Endothelial cell of umbilical vein (primary cell): ENCODE data around the gene SPON1. TPM values are rescaled to one million over a fixed set of nuclear protein-coding genes. Genes with fewer than 3 reads are reported as not detected.

Experiments used
- BruUV-seq: library from RNA; stranded (reverse); fragments of 400-500 nt; replicated peaks from 2 replicates; lab custom pipeline; 2021; lab: Mats Ljungman, UMichigan
- CTCF ChIA-PET: fragments of 300-600, 350-600 bp; sonication (Branson Sonifier 250); formaldehyde crosslinking; loops from one replicate; lab custom pipeline; 2021; ENCODE audit warnings: antibody characterized with exemption, inconsistent platforms; lab: Charles Lee
- POLR2A ChIA-PET: fragments of 300-600, 350-600 bp; sonication (Branson Sonifier 250); formaldehyde crosslinking; loops from one replicate; lab custom pipeline; 2021; ENCODE audit warnings: antibody characterized with exemption, inconsistent platforms; lab: Charles Lee
- DNase-seq: peaks from one replicate; pipeline ENCODE4 v3.0.0-alpha.2; 2011; ENCODE audit warnings: low read depth, low spot score
- FAIRE-seq: peaks from 2 replicates; lab custom pipeline; 2011; peaks lifted over from hg19 to GRCh38; lab: Jason Lieb, UNC
- H2AFZ ChIP-seq: 2 replicates; pipeline ENCODE4 v1.6.0; 2012; ENCODE audit warnings: low read depth, low read length, control low read depth, inconsistent platforms
- H3K27ac ChIP-seq: 2 replicates; pipeline ENCODE4 v1.5.1; 2011; ENCODE audit warnings: low read depth, mild to moderate bottlenecking, control low read depth, low read length, moderate library complexity; ENCODE audit not compliant: insufficient read depth
- H3K27me3 ChIP-seq, 2 experiments: 2 replicates each; pipeline versions ENCODE4 v1.6.0 to v1.6.1; 2011; ENCODE audit warnings: low read length in 2 of 2, mixed read lengths in 1 of 2; ENCODE audit not compliant: control insufficient read depth in 2 of 2, insufficient read depth in 2 of 2
- H3K36me3 ChIP-seq, 2 experiments: 2 replicates in 1 of 2; 3 replicates in 1 of 2; pipeline ENCODE4 v1.5.1; 2011; ENCODE audit warnings: low read length in 2 of 2, mild to moderate bottlenecking in 1 of 2, moderate library complexity in 1 of 2; ENCODE audit not compliant: control insufficient read depth in 2 of 2, insufficient read depth in 2 of 2; ENCODE audit errors: extremely low read depth in 1 of 2
- H3K4me1 ChIP-seq: 3 replicates; pipeline ENCODE4 v1.5.1; 2011; ENCODE audit warnings: mild to moderate bottlenecking, low read length; ENCODE audit not compliant: control insufficient read depth, insufficient read depth; ENCODE audit errors: extremely low read depth
- H3K4me2 ChIP-seq: 2 replicates; pipeline ENCODE4 v1.6.1; 2011; ENCODE audit warnings: low read length, control low read depth, mixed read lengths; ENCODE audit not compliant: insufficient read depth
- H3K4me3 ChIP-seq, 3 experiments: fragments of 200-600 bp in 1 of 3; sonication (generic), shearing (Covaris generic) in 1 of 3; replicated peaks in 1 of 3; 2 replicates each; pipeline ENCODE4 v1.5.1; 2011 to 2016; ENCODE audit warnings: control low read depth in 3 of 3, low read length in 3 of 3, mild to moderate bottlenecking in 2 of 3, inconsistent platforms in 1 of 3, low read depth in 1 of 3, moderate library complexity in 1 of 3; ENCODE audit not compliant: insufficient read depth in 1 of 3
- H3K79me2 ChIP-seq: 2 replicates; pipeline ENCODE4 v1.6.0; 2012; ENCODE audit warnings: low read length, inconsistent platforms; ENCODE audit not compliant: control insufficient read depth, insufficient read depth
- H3K9ac ChIP-seq: replicated peaks from 2 replicates; pipeline ENCODE3; 2011; ENCODE audit warnings: low read length, control low read depth; ENCODE audit not compliant: insufficient read depth; ENCODE audit errors: extremely low read depth
- H3K9me1 ChIP-seq: replicated peaks from 3 replicates; pipeline ENCODE4 v1.6.0; 2011; ENCODE audit warnings: mild to moderate bottlenecking, low read length; ENCODE audit not compliant: control insufficient read depth, insufficient read depth; ENCODE audit errors: extremely low read depth
- H3K9me3 ChIP-seq: replicated peaks from 2 replicates; pipeline ENCODE4 v1.5.1; 2012; ENCODE audit warnings: low read length, inconsistent platforms; ENCODE audit not compliant: control insufficient read depth, insufficient read depth
- H4K20me1 ChIP-seq: replicated peaks from 2 replicates; pipeline ENCODE3; 2011; ENCODE audit warnings: mild to moderate bottlenecking, low read length; ENCODE audit not compliant: control insufficient read depth, insufficient read depth; ENCODE audit errors: extremely low read depth
- CTCF ChIP-seq, 2 donors: IDR thresholded peaks; 1 replicate in 1 of 2; 2 replicates in 1 of 2; pipeline ENCODE4 v1.5.1; 2011; ENCODE audit warnings: low read length in 2 of 2, mild to moderate bottlenecking in 2 of 2, moderate library complexity in 2 of 2, control low read depth in 1 of 2, inconsistent platforms in 1 of 2, low read depth in 1 of 2; ENCODE audit not compliant: insufficient read depth in 1 of 2; ENCODE audit errors: extremely low read depth in 1 of 2
- EZH2 ChIP-seq: IDR thresholded peaks from 2 replicates; pipeline ENCODE4 v1.6.1; 2012; ENCODE audit warnings: borderline replicate concordance, low read depth, mild to moderate bottlenecking, moderate library complexity, low read length, inconsistent platforms; ENCODE audit not compliant: severe bottlenecking
- FOS ChIP-seq: IDR thresholded peaks from 2 replicates; pipeline ENCODE4 v1.6.1; 2011; ENCODE audit warnings: mild to moderate bottlenecking, low read length, moderate library complexity, borderline replicate concordance; ENCODE audit not compliant: insufficient read depth
- GATA2 ChIP-seq: IDR thresholded peaks from 2 replicates; pipeline ENCODE4 v1.7.0; 2011; ENCODE audit warnings: low read depth, mild to moderate bottlenecking, moderate library complexity, mixed read lengths, low read length; ENCODE audit not compliant: insufficient read length, insufficient read depth
- JUN ChIP-seq: IDR thresholded peaks from 2 replicates; pipeline ENCODE4 v1.6.1; 2011; ENCODE audit warnings: borderline replicate concordance, low read depth; ENCODE audit not compliant: insufficient read length, insufficient read depth
- MAX ChIP-seq: IDR thresholded peaks from 2 replicates; pipeline ENCODE4 v1.6.1; 2011; ENCODE audit not compliant: insufficient read depth, insufficient read length
- MYC ChIP-seq: IDR thresholded peaks from one replicate; pipeline ENCODE4 v1.6.1; 2011; ENCODE audit warnings: mild to moderate bottlenecking, low read depth, low read length
- POLR2A ChIP-seq: IDR thresholded peaks from 2 replicates; pipeline ENCODE4 v1.6.1; 2012; ENCODE audit warnings: low read depth, mild to moderate bottlenecking, control low read depth, low read length
- POLR2AphosphoS5 ChIP-seq: IDR thresholded peaks from 2 replicates; pipeline ENCODE4 v1.6.1; 2012; ENCODE audit warnings: low read depth, mild to moderate bottlenecking, control low read depth, low read length, moderate library complexity; ENCODE audit not compliant: insufficient read depth
- dilution Hi-C: fragments of 300-500 bp; cut with MboI; formaldehyde crosslinking; loops from one replicate; pipeline ENCODE4 v1.15.0; 2019; ENCODE audit warnings: low sequenced_read_pairs; ENCODE audit not compliant: extremely low pct_ligation_motif_present
- intact Hi-C: fragments of 100-400 bp; cut with micrococcal nuclease; formaldehyde crosslinking; loops from one replicate; pipeline ENCODE4 v1.10.0; 2022
- polyA plus RNA-seq, 4 experiments: library from polyadenylated mRNA; depleted of rRNA in 3 of 4; stranded (reverse) in 3 of 4; unstranded in 1 of 4; fragments of >200 nt; gene quantifications; 2 replicates each; pipeline versions ENCODE4 v1.2.1 to v1.2.3, GENCODE V29; 2011 to 2012; ENCODE audit warnings: missing spikeins in 1 of 4
- total RNA-seq: library from RNA; stranded (reverse); gene quantifications from 2 replicates; pipeline ENCODE4 v1.2.3, GENCODE V29; 2021

Gene SPON1
- total and polyA plus RNA-seq, 2 donors (not counting 3 experiments of a cell fraction or from before 2014, with no cell fraction given) = 0.31 TPM; not detected in 1

GRCh38 chr11:14254533-14255237, 292.2 kb downstream of the SPON1 start:
- Histone ChIP-seq H3K4me3 (no peak overlapping the region), H3K4me2 (no peak overlapping the region), H3K9ac (no peak overlapping the region), H3K4me1 (peaks cover 5% of the 10 kb centered on the region), H3K27ac (no peak overlapping the region), H4K20me1 (no peaks in the 10 kb centered on the region), H3K27me3 (peaks cover 0 to 2% of the 10 kb centered on the region in 2 experiments), H3K9me3 (no peaks in the 10 kb centered on the region), H3K9me1 (no peaks in the 10 kb centered on the region), H3K79me2 (no peaks in the 10 kb centered on the region), H2AFZ (no peak overlapping the region), H3K36me3 (no peaks in the 10 kb centered on the region)
- intact Hi-C loops (no loop called here), dilution Hi-C loops (no loop called here)
- FAIRE-seq (no peak), DNase-seq (no peak)
- POLR2A ChIA-PET = no interaction called here
- no peak for TF ChIP-seq GATA2
- TF ChIP-seq FOS = no peak
- no peak for TF ChIP-seq POLR2AphosphoS5
- no peak for TF ChIP-seq EZH2
- TF ChIP-seq MYC = no peak
- no peak for TF ChIP-seq CTCF (IDR thresholded peaks at IDR 0.05; ENCODE audit: extremely low read depth in 1 of 2, insufficient read depth in 1 of 2, low read depth in 1 of 2, low read length in 2 of 2)
- TF ChIP-seq MAX = no peak
- TF ChIP-seq JUN = no peak
- no peak for TF ChIP-seq POLR2A
- BruUV-seq = no TSS peak
- CTCF ChIA-PET = interaction anchor here (5.3 kb wide), 1 partner anchor 482 kb away, joined by 35 read pairs; no protein-coding TSS in a partner anchor
